HL-60/S4 treated with phorbol 12-myristate 13-acetate at 8.2 ng/mL for 4 days and 3 days (cell line): Measurements from ENCODE around the gene ROBO2.

Experiments
- in situ Hi-C: fragments of 300-500 bp; cut with MboI; formaldehyde crosslinking; loops from 2 replicates; pipeline ENCODE4 v1.15.0; 2022; ENCODE audit warnings: low sequenced_read_pairs

The ROBO2 gene

GRCh38 chr3:77325280-77325679 is 285.4 kb downstream of the ROBO2 start:
- in situ Hi-C loops = no loop called here

GRCh38 chr3:77325702-77326101 is 285.8 kb downstream of the ROBO2 start:
- in situ Hi-C loops = no loop called here

- in situ Hi-C loops = no loop called here
These were observed 286.7 kb downstream of the ROBO2 start for GRCh38 chr3:77326586-77326985.

- in situ Hi-C loops = no loop called here
These were observed 288.8 kb downstream of the ROBO2 start for GRCh38 chr3:77328690-77329089.

GRCh38 chr3:77329116-77329515 is 289.2 kb downstream of the ROBO2 start:
- in situ Hi-C loops = no loop called here

- in situ Hi-C loops = no loop called here
These were observed 298.3 kb downstream of the ROBO2 start for GRCh38 chr3:77338195-77338594.

- in situ Hi-C loops = no loop called here
These were observed 302.1 kb downstream of the ROBO2 start for GRCh38 chr3:77342027-77342426.

- in situ Hi-C loops = no loop called here
These were observed 302.8 kb downstream of the ROBO2 start for GRCh38 chr3:77342688-77343087.

GRCh38 chr3:77345009-77345408 is 305.1 kb downstream of the ROBO2 start:
- in situ Hi-C loops = no loop called here

- in situ Hi-C loops = no loop called here
These were observed 308.5 kb downstream of the ROBO2 start for GRCh38 chr3:77348244-77348855.

GRCh38 chr3:77354958-77355357 is 315.1 kb downstream of the ROBO2 start:
- in situ Hi-C loops = no loop called here

- in situ Hi-C loops = no loop called here
These were observed 323.0 kb downstream of the ROBO2 start for GRCh38 chr3:77362936-77363335.

GRCh38 chr3:77365152-77365551 is 325.3 kb downstream of the ROBO2 start:
- in situ Hi-C loops = no loop called here

GRCh38 chr3:77370413-77370812 is 330.5 kb downstream of the ROBO2 start:
- in situ Hi-C loops = no loop called here

GRCh38 chr3:77372018-77372417 is 332.1 kb downstream of the ROBO2 start:
- in situ Hi-C loops = no loop called here

GRCh38 chr3:77372634-77373346 is 332.9 kb downstream of the ROBO2 start:
- in situ Hi-C loops = no loop called here

- in situ Hi-C loops = no loop called here
These were observed 333.7 kb downstream of the ROBO2 start for GRCh38 chr3:77373619-77374018.

- in situ Hi-C loops = no loop called here
These were observed 336.6 kb downstream of the ROBO2 start for GRCh38 chr3:77376511-77376910.

- in situ Hi-C loops = no loop called here
These were observed 337.8 kb downstream of the ROBO2 start for GRCh38 chr3:77377717-77378116.

GRCh38 chr3:77380136-77380535 is 340.2 kb downstream of the ROBO2 start:
- in situ Hi-C loops = no loop called here

- in situ Hi-C loops = no loop called here
These were observed 341.5 kb downstream of the ROBO2 start for GRCh38 chr3:77381431-77381830.

GRCh38 chr3:77392181-77392580 is 352.3 kb downstream of the ROBO2 start:
- in situ Hi-C loops = no loop called here

- in situ Hi-C loops = no loop called here
These were observed 354.1 kb downstream of the ROBO2 start for GRCh38 chr3:77394046-77394445.
